ENCODE measurements around the gene CDK6. TPM values are rescaled to one million over a fixed set of nuclear protein-coding genes. Genes with fewer than 3 reads are reported as not detected.

The CDK6 gene
- total RNA-seq, 4 donors from 2014 or later: 43.6 to 85.1 (median 63.3) TPM

DNA sequence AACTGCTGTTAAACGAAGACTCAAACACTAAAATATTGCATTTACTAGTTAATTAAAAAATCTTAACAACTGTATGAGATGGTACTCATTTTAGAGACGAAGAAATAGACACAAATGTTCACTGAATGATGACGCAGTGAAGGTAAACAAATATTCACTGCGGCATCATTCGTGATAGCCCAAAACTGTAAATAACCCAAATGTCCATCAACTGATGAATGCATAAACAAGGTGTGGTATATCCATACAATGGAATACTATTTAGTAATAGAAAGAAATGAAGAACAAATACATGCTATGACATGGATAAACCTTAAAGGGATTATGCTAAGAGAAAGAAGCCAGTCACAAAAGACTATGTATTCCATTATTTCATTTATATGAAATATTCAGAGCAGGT lies 51.4 kb downstream of the CDK6 start:
- intact Hi-C loops (cut with DNase I; ENCODE audit: low total_unique reads): no loop called here
- H3K4me3 ChIP-seq (ENCODE audit: low read depth, poor library complexity, severe bottlenecking): no peak overlapping the region
- WGBS, 2 donors: 97% methylated on average over 5 of the region's 5 CpGs
- TF ChIP-seq POLR2A (IDR thresholded peaks at IDR 0.05) (no peak), CTCF (IDR thresholded peaks at IDR 0.05) (no peak)
- DNase-seq (ENCODE audit: low spot score in 2 of 2): no peak

DNA sequence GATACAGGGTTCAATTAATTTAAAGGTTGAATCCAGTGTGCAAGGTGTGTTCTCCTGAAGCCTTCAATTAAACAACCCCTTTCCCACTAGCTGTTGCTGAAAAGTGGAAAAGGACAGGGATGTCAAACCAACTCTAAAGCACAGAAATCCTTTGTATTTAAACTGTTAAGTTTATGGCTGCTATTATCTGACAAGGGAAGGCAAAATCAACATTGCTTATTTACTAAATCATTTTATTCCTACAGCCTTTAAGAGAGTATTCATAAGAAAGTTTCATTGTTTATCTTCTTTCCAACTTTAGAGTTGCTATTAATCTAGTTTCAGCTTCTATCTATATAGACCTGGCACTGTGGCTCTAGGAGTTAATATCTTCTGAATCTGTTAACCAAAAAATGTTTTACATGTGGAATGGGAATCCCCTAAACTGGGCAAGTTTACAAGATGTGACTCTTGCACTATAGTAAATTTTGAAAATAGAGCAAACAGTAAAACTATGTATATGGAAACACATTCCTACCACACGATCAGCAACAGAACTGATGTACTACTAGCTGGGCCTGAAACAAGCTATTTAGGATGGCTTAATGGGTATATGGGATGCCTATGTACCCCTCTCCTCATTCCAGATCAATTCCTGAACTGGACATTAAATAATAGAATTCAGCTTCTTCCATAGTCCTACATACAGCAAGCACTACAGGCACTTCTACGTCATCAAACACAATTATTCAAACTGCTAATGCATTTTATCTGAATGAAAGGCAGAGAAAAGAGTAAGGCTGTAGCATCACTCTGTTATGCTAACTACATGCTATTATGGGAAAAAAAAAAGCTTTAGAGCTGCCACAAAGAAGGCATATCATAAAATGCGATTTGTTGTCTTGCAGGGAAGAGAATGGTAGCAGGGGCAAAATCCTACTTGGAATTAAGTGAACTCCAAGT lies 52.8 kb downstream of the CDK6 start:
- no peak overlapping the region for H3K4me3 ChIP-seq (ENCODE audit: low read depth, poor library complexity, severe bottlenecking)
- intact Hi-C loops (cut with DNase I; ENCODE audit: low total_unique reads): no loop called here
- no peak for DNase-seq (ENCODE audit: low spot score in 2 of 2)
- no peak for TF ChIP-seq POLR2A (IDR thresholded peaks at IDR 0.05)
- TF ChIP-seq CTCF (IDR thresholded peaks at IDR 0.05): no peak
- WGBS, 2 donors: 87 to 88% methylated on average over 3 of the region's 3 CpGs

- DNase-seq (ENCODE audit: low spot score in 2 of 2): no peak
- H3K4me3 ChIP-seq (ENCODE audit: low read depth, poor library complexity, severe bottlenecking): no peak overlapping the region
- no peak for TF ChIP-seq POLR2A (IDR thresholded peaks at IDR 0.05)
- TF ChIP-seq CTCF (IDR thresholded peaks at IDR 0.05): no peak
- 90 to 94% methylated on average over 3 of the region's 3 CpGs for WGBS, 2 donors
- intact Hi-C loops (cut with DNase I; ENCODE audit: low total_unique reads): no loop called here
These were observed 53.5 kb downstream of the CDK6 start for GRCh38 chr7:92782855-92783254.

DNA sequence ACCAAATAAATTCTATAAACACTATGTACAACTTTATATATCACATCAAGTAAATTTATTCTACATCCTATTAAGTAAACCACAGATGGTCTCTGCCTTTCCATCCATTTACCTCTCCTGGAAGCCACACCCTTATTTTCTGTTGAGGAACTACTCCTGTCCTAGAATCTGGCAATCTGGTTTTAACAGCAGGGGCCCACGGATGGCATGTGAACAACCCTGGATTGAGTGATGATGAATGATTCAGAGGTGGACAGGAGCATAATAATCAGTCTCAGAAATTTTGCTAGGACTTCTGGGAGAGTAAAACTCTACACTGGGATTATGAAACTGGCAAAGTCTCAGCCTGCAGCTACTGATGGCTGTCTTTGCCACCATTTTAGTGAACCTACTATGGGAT lies 54.1 kb downstream of the CDK6 start:
- DNase-seq (ENCODE audit: low spot score in 2 of 2): no peak
- TF ChIP-seq CTCF (IDR thresholded peaks at IDR 0.05) (no peak), POLR2A (IDR thresholded peaks at IDR 0.05) (no peak)
- no peak overlapping the region for H3K4me3 ChIP-seq (ENCODE audit: low read depth, poor library complexity, severe bottlenecking)
- 67 to 75% methylated on average over 1 of the region's 1 CpG for WGBS, 2 donors
- intact Hi-C loops (cut with DNase I; ENCODE audit: low total_unique reads): no loop called here

GRCh38 chr7:92781117-92781720 lies 55.2 kb downstream of the CDK6 start:
- no peak overlapping the region for H3K4me3 ChIP-seq (ENCODE audit: low read depth, poor library complexity, severe bottlenecking)
- no peak for DNase-seq (ENCODE audit: low spot score in 2 of 2)
- no peak for TF ChIP-seq POLR2A (IDR thresholded peaks at IDR 0.05)
- TF ChIP-seq CTCF (IDR thresholded peaks at IDR 0.05): no peak
- intact Hi-C loops (cut with DNase I; ENCODE audit: low total_unique reads): no loop called here
- 34 to 40% methylated on average over 3 of the region's 3 CpGs for whole genome bisulfite sequencing, 2 donors

Data from lower leg skin (tissue), 4 donors.